Kidney (tissue), 14 donors: ENCODE data around the gene FAM20A. TPM values are rescaled to one million over a fixed set of nuclear protein-coding genes. Genes with fewer than 3 reads are reported as not detected.

Experiments used
- DNase-seq, 5 donors: peaks; one replicate each; pipeline ENCODE4 v3.0.0-alpha.2; 2013 to 2020
- FAIRE-seq: peaks from 2 replicates; lab custom pipeline; 2012; peaks lifted over from hg19 to GRCh38; lab: Jason Lieb, UNC
- H3K27ac ChIP-seq, 2 donors: one replicate each; pipeline ENCODE4 v1.7.0; 2013; ENCODE audit warnings: low read depth in 2 of 2, low read length in 2 of 2, inconsistent platforms in 1 of 2
- H3K27me3 ChIP-seq: one replicate; pipeline ENCODE4 v1.7.1; 2013; ENCODE audit warnings: low read length, inconsistent platforms; ENCODE audit not compliant: control insufficient read depth, insufficient read depth
- H3K36me3 ChIP-seq, 3 donors: one replicate each; pipeline versions ENCODE4 v1.7.0 to v1.7.1; 2013; ENCODE audit warnings: low read length in 3 of 3, control low read depth in 1 of 3, inconsistent platforms in 1 of 3; ENCODE audit not compliant: insufficient read depth in 3 of 3, control insufficient read depth in 2 of 3
- H3K4me1 ChIP-seq, 3 donors: one replicate each; pipeline versions ENCODE4 v1.7.0 to v1.7.1; 2013; ENCODE audit warnings: low read length in 3 of 3, inconsistent platforms in 1 of 3, low read depth in 1 of 3; ENCODE audit not compliant: control insufficient read depth in 2 of 3, insufficient read depth in 2 of 3
- H3K4me3 ChIP-seq, 3 donors: one replicate each; pipeline versions ENCODE4 v1.7.0 to v1.8.1; 2013; ENCODE audit warnings: low read length in 3 of 3, control low read depth in 1 of 3, inconsistent platforms in 1 of 3
- H3K9ac ChIP-seq, 3 donors: one replicate each; pipeline versions ENCODE4 v1.7.0 to v1.7.1; 2013; ENCODE audit warnings: low read length in 3 of 3, control low read depth in 1 of 3, inconsistent platforms in 1 of 3
- H3K9me3 ChIP-seq, 3 donors: one replicate each; pipeline versions ENCODE4 v1.7.0 to v1.7.1; 2013; ENCODE audit warnings: low read length in 3 of 3, control low read depth in 1 of 3, inconsistent platforms in 1 of 3; ENCODE audit not compliant: control insufficient read depth in 2 of 3, insufficient read depth in 1 of 3
- CTCF ChIP-seq: IDR thresholded peaks from 3 replicates; pipeline ENCODE4 v1.5.1; 2012; ENCODE audit warnings: mild to moderate bottlenecking, moderate library complexity, borderline replicate concordance; ENCODE audit not compliant: insufficient read depth; ENCODE audit errors: extremely low read depth
- intact Hi-C: fragments of 100-400 bp; cut with DNase I; formaldehyde crosslinking; loops from one replicate; pipeline ENCODE4 v1.11.1; 2022
- polyA plus RNA-seq: library from polyadenylated mRNA; stranded (reverse); fragments of 350-450 nt; fragmentation: Illumina TruSeq; extraction: RNeasy Lipid Tissue Mini Kit (QIAGEN cat#74804); gene quantifications from one replicate; pipeline ENCODE4 v1.2.3, GENCODE V29; 2014; ENCODE audit warnings: low read depth, low replicate concordance; ENCODE audit not compliant: insufficient read depth
- total RNA-seq: library from RNA; stranded (reverse); fragmentation: NEBNext Ultra II Directional; extraction: Animal tissue kit (Norgen Biotek cat#: 25700); gene quantifications from one replicate; pipeline ENCODE4 v1.2.1, GENCODE V29; 2021
- donor health status: control.
- donor health status: control.
- donor health status: control.
- donor health status: control.
- donor health status: control.
- donor health status: DM: yes; HTN: yes; CAD: no.
- donor health status: Normal renal cell carcinoma (clear cell type).

The FAM20A gene
- total and polyA plus RNA-seq, 2 donors from 2014 or later: 65.8 to 77.7 TPM

- intact Hi-C loops: no loop called here
- H3K9me3 ChIP-seq: no peaks in the 10 kb centered on the region
- FAIRE-seq (no peak), DNase-seq (peak; percentile 70 to 85 (median 83))
- peak overlapping the region; percentile 9 to 62 for H3K27ac ChIP-seq
- peak overlapping the region in 2 of 3 donors; percentile 1 to 22 for H3K9ac ChIP-seq
- no peaks in the 10 kb centered on the region for H3K27me3 ChIP-seq
- H3K36me3 ChIP-seq: no peaks in the 10 kb centered on the region
- peaks cover 2 to 17% (median 5%) of the 10 kb centered on the region in 3 donors for H3K4me1 ChIP-seq
- TF ChIP-seq CTCF: peak; percentile 31
- H3K4me3 ChIP-seq: peak overlapping the region; percentile 26 to 64 (median 58)
Observed at GRCh38 chr17:68600067-68600930, 868 bp downstream of the FAM20A start.

GRCh38 chr17:68599552-68600066, 1.6 kb downstream of the FAM20A start:
- H3K9ac ChIP-seq: peak overlapping the region in 2 of 3 donors; percentile 1 to 22

GRCh38 chr17:68599091-68599490, 2.1 kb downstream of the FAM20A start:
- FAIRE-seq (no peak), DNase-seq (peak in 1 of 5 donors; percentile 22)
- intact Hi-C loops: no loop called here
- Histone ChIP-seq H3K9me3 (no peaks in the 10 kb centered on the region), H3K4me1 (peaks cover 2 to 19% (median 5%) of the 10 kb centered on the region in 3 donors), H3K36me3 (no peaks in the 10 kb centered on the region), H3K27me3 (no peaks in the 10 kb centered on the region), H3K4me3 (peak overlapping the region; percentile 18 to 64 (median 19)), H3K9ac (peak overlapping the region in 2 of 3 donors; percentile 4 to 24), H3K27ac (no peak overlapping the region)
- TF ChIP-seq CTCF: no peak

More at GRCh38 chr17:68599552-68600066, 1.6 kb downstream of the FAM20A start:
- no peaks in the 10 kb centered on the region for H3K9me3 ChIP-seq
- intact Hi-C loops: no loop called here
- peak overlapping the region in 1 of 2 donors; percentile 62 for H3K27ac ChIP-seq
- no peak for FAIRE-seq
- H3K4me1 ChIP-seq: peaks cover 2 to 17% (median 5%) of the 10 kb centered on the region in 3 donors
- DNase-seq: peak in 1 of 5 donors; percentile 26
- H3K4me3 ChIP-seq: peak overlapping the region; percentile 8 to 64 (median 58)
- H3K27me3 ChIP-seq: no peaks in the 10 kb centered on the region
- no peak for TF ChIP-seq CTCF
- no peaks in the 10 kb centered on the region for H3K36me3 ChIP-seq
